Measurements from ENCODE around the gene MARK2.

The MARK2 gene

GRCh38 chr11:63833048-63833447 is 5.9 kb upstream of the MARK2 start:
- Mint-ChIP-seq H3K27ac (no peak overlapping the region), H3K4me1 (peaks cover 6% of the 10 kb centered on the region), H3K9me3 (no peaks in the 10 kb centered on the region), H3K4me3 (no peak overlapping the region), H3K27me3 (ENCODE audit: low read depth) (no peaks in the 10 kb centered on the region), H3K36me3 (ENCODE audit: low read depth) (peaks cover 8% of the 10 kb centered on the region)
- TF ChIP-seq CTCF (IDR thresholded peaks at IDR 0.05; ENCODE audit: unreplicated experiment in 3 of 3) = no peak

- Mint-ChIP-seq H3K36me3 (ENCODE audit: low read depth) (peaks cover 2% of the 10 kb centered on the region), H3K4me1 (peaks cover 8% of the 10 kb centered on the region), H3K9me3 (no peaks in the 10 kb centered on the region), H3K27me3 (ENCODE audit: low read depth) (no peaks in the 10 kb centered on the region), H3K4me3 (no peak overlapping the region), H3K27ac (no peak overlapping the region)
- TF ChIP-seq CTCF (IDR thresholded peaks at IDR 0.05; ENCODE audit: unreplicated experiment in 3 of 3) = no peak
Observed at GRCh38 chr11:63834535-63835157, 4.3 kb upstream of the MARK2 start.

GRCh38 chr11:63835158-63835545 is 3.8 kb upstream of the MARK2 start:
- Mint-ChIP-seq H3K27me3 (ENCODE audit: low read depth) (no peaks in the 10 kb centered on the region), H3K9me3 (no peaks in the 10 kb centered on the region), H3K36me3 (ENCODE audit: low read depth) (no peaks in the 10 kb centered on the region), H3K4me1 (peaks cover 9% of the 10 kb centered on the region), H3K27ac (no peak overlapping the region), H3K4me3 (no peak overlapping the region)
- TF ChIP-seq CTCF (IDR thresholded peaks at IDR 0.05; ENCODE audit: unreplicated experiment in 3 of 3) = no peak

GRCh38 chr11:63837027-63837688 is 1.8 kb upstream of the MARK2 start:
- H3K9me3 Mint-ChIP-seq = no peaks in the 10 kb centered on the region
- peaks cover 27% of the 10 kb centered on the region for H3K4me1 Mint-ChIP-seq
- peak overlapping the region; percentile 41 to 66 (median 50) for H3K27ac Mint-ChIP-seq
- H3K27me3 Mint-ChIP-seq (ENCODE audit: low read depth) = no peaks in the 10 kb centered on the region
- H3K4me3 Mint-ChIP-seq = peak overlapping the region; percentile 66 to 84 (median 80)
- no peaks in the 10 kb centered on the region for H3K36me3 Mint-ChIP-seq (ENCODE audit: low read depth)
- TF ChIP-seq CTCF (IDR thresholded peaks at IDR 0.05; ENCODE audit: unreplicated experiment in 3 of 3) = peak; percentile 82 to 86 (median 84)

- Mint-ChIP-seq H3K36me3 (ENCODE audit: low read depth) (peaks cover 2% of the 10 kb centered on the region), H3K27ac (peak overlapping the region in 1 of 3 experiments; percentile 41), H3K4me1 (peaks cover 30% of the 10 kb centered on the region), H3K9me3 (no peaks in the 10 kb centered on the region), H3K4me3 (peak overlapping the region; percentile 84 to 86 (median 85)), H3K27me3 (ENCODE audit: low read depth) (no peaks in the 10 kb centered on the region)
- TF ChIP-seq CTCF (IDR thresholded peaks at IDR 0.05; ENCODE audit: unreplicated experiment in 3 of 3) = no peak
Observed at GRCh38 chr11:63837739-63838138, 1.2 kb upstream of the MARK2 start.

Data from nephron (organoid).